Activated naive CD8-positive, alpha-beta T cell treated with anti-CD3 and anti-CD28 coated beads, Interleukin-2, amount 50 U/mL, for 24 hours (primary cell): ENCODE data around the gene SLCO1A2.

Experiments
- ATAC-seq: fragments of 150-1000 bp; cut with Tn5 transposase; one replicate; pipeline ENCODE4 v1.10.0; 2021
- DNase-seq: peaks from one replicate; pipeline ENCODE4 v3.0.0; 2021
- H3K27ac Mint-ChIP-seq: one replicate; pipeline ENCODE4 v1.8.0; 2021; ENCODE audit warnings: mild to moderate bottlenecking, mixed read lengths
- H3K27me3 Mint-ChIP-seq: one replicate; pipeline ENCODE4 v1.8.0; 2021; ENCODE audit warnings: mixed read lengths
- H3K36me3 Mint-ChIP-seq: one replicate; pipeline ENCODE4 v1.8.0; 2021; ENCODE audit warnings: low read depth, mixed read lengths
- H3K4me1 Mint-ChIP-seq: one replicate; pipeline ENCODE4 v1.8.0; 2021; ENCODE audit warnings: mixed read lengths
- H3K4me3 Mint-ChIP-seq: one replicate; pipeline ENCODE4 v1.8.0; 2021; ENCODE audit warnings: mild to moderate bottlenecking, moderate library complexity, mixed read lengths
- H3K9me3 Mint-ChIP-seq: one replicate; pipeline ENCODE4 v1.8.0; 2021; ENCODE audit warnings: mixed read lengths

SLCO1A2 gene

DNA sequence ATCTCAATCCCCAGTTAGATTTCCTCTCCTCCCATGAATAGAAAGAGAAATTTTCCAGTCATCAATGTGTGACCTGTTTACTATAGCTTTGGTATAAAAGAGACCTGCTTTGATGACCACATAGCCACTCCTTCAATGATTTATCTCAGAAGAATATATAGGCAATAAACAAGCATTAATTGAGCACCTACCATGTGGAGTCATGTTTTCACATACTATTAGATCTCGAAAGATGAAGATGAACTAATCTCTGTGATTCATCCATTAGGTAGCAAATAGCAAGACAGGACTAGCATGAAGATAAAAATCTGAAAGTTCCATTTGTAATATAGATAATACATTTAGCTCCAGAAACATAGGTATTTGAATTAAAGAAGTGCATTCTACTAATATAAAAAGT is 40.5 kb downstream of the SLCO1A2 start:
- Mint-ChIP-seq H3K27me3 (peaks cover 4% of the 10 kb centered on the region), H3K4me1 (peaks cover 4% of the 10 kb centered on the region), H3K4me3 (no peak overlapping the region), H3K36me3 (no peaks in the 10 kb centered on the region), H3K27ac (no peak overlapping the region), H3K9me3 (no peaks in the 10 kb centered on the region)
- DNase-seq: no peak
- no peak for ATAC-seq

DNA sequence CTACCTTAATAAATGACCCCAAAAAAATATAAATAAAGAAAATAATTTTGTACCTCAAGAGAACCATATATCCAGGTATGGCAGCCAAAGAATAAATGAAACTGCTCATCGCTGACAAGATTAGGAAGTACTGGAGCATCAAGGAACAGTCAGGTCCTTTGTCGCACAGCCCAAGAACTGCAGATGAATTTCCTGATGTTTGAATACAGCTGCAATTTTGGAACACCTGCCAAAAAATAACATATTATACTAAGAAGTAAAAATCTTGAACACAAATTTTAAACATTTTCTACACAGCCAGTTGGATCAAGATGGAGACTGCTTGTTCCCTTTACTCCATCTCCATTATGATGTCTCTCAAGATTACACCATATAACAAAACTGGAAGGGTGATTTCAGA is 42.6 kb downstream of the SLCO1A2 start:
- DNase-seq: no peak

DNA sequence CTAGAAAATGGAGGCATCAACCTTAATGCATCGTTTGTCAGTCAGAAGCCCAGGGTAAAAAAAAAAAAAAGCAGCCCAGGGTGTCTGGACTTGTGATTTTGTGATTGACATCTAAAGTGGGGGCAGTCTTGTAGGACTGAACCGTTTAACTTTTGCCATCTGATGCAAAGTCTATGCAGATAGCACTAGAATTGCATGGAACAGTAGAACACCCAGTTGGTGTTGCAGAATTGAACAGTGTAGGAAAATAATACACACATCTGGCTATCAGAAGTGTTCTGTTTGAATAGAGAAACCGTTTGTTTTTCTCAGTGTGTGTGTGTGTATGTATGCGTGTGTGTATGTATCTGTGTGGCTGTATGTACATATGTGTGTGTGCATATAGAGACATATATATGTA is 45.0 kb downstream of the SLCO1A2 start:
- Mint-ChIP-seq H3K9me3 (no peaks in the 10 kb centered on the region), H3K36me3 (no peaks in the 10 kb centered on the region), H3K27me3 (peaks cover 2% of the 10 kb centered on the region), H3K4me3 (no peak overlapping the region), H3K4me1 (no peaks in the 10 kb centered on the region), H3K27ac (no peak overlapping the region)
- ATAC-seq: no peak
- no peak for DNase-seq

More for the DNA sequence above, 42.6 kb downstream of the SLCO1A2 start:
- no peak overlapping the region for H3K4me3 Mint-ChIP-seq
- no peak overlapping the region for H3K27ac Mint-ChIP-seq
- H3K27me3 Mint-ChIP-seq: peaks cover 4% of the 10 kb centered on the region
- H3K9me3 Mint-ChIP-seq: no peaks in the 10 kb centered on the region
- peaks cover 4% of the 10 kb centered on the region for H3K4me1 Mint-ChIP-seq
- ATAC-seq: no peak
- no peaks in the 10 kb centered on the region for H3K36me3 Mint-ChIP-seq

DNA sequence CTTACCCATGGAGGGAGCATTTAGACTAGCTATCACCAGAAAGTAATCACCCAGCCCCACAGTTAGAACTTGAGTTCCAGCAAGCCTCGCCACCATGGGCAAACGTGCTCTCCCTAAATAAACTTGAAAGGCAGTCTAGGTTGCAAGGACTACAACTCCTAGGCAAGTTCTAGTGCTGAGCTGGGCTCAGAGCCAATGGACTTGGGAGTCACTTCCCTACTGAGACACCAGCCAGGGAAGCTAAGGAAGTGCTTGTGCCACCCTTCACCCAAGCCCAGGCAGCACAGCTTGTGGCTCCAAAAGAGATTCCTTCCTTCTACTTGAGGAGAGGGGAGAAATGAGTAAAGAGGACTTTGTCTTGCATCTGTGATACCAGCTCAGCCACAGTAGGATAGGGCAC is 57.9 kb downstream of the SLCO1A2 start:
- H3K36me3 Mint-ChIP-seq: no peaks in the 10 kb centered on the region
- DNase-seq: no peak
- no peak overlapping the region for H3K27ac Mint-ChIP-seq
- no peaks in the 10 kb centered on the region for H3K9me3 Mint-ChIP-seq
- ATAC-seq: no peak
- no peaks in the 10 kb centered on the region for H3K4me1 Mint-ChIP-seq
- peaks cover 5% of the 10 kb centered on the region for H3K27me3 Mint-ChIP-seq
- H3K4me3 Mint-ChIP-seq: no peak overlapping the region

DNA sequence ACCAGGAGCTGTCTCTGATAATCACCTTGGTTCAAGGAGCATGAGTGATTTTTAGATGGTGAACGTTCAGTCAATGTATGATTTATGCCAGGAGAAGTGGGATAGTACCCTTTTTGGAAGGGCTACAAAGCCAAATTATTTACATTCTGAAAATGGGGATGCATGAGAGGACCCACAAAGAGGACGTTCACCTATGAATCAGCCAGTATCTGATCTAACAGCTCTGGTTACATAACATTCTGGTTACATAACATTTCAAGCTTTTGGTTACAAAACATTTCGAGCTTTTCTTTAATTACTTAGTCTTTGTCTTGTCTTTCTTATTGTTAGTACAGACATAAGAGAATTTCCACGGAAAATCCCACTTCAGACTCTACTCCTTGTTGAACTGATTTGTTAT is 68.8 kb downstream of the SLCO1A2 start:
- Mint-ChIP-seq H3K36me3 (no peaks in the 10 kb centered on the region), H3K4me1 (no peaks in the 10 kb centered on the region), H3K9me3 (peaks cover 8% of the 10 kb centered on the region), H3K4me3 (no peak overlapping the region), H3K27ac (no peak overlapping the region), H3K27me3 (peaks cover 5% of the 10 kb centered on the region)
- no peak for DNase-seq
- no peak for ATAC-seq

DNA sequence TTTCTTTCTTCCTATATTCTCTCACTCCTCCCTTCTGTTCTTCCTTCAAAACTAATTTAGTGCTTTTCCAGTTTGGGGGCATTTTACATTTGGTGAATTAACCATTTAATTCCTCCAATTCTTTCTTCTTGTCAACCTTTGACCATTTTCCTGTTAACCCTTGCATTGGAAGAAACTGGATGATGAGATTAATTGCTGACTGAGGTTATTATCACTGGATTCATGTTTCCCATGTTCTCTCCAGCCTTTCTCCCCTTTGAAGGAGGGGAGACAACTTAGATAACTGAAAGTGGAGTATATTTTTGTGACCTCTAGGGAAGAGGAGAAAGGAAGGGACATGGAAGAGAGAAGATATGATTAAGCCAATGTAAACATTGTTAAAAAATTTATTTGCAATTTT is 70.5 kb downstream of the SLCO1A2 start:
- H3K4me3 Mint-ChIP-seq: no peak overlapping the region
- H3K36me3 Mint-ChIP-seq: no peaks in the 10 kb centered on the region
- no peaks in the 10 kb centered on the region for H3K4me1 Mint-ChIP-seq
- no peak for ATAC-seq
- peaks cover 17% of the 10 kb centered on the region for H3K9me3 Mint-ChIP-seq
- no peak overlapping the region for H3K27ac Mint-ChIP-seq
- H3K27me3 Mint-ChIP-seq: peaks cover 5% of the 10 kb centered on the region
- DNase-seq: no peak

DNA sequence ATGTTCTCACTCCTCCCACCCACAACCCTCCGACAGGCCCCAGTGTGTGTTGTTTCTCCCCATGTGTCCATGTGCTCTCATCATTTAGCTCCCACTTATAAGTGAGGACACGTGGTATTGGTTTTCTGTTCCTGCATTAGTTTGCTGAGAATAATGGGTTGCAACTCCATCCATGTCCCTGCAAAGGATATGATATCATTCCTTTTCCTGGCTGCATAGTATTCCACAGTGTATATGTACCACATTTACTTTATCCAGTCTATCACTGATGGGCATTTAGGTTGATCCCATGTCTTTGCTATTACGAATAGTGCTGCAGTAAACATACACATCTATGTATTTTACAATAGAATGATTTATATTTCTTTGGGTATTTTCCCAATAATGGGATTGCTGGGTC is 77.5 kb downstream of the SLCO1A2 start:
- no peak overlapping the region for H3K4me3 Mint-ChIP-seq
- no peak overlapping the region for H3K27ac Mint-ChIP-seq
- H3K9me3 Mint-ChIP-seq: peaks cover 13% of the 10 kb centered on the region
- peaks cover 1% of the 10 kb centered on the region for H3K27me3 Mint-ChIP-seq
- DNase-seq (no peak), ATAC-seq (no peak)
- no peaks in the 10 kb centered on the region for H3K4me1 Mint-ChIP-seq
- no peaks in the 10 kb centered on the region for H3K36me3 Mint-ChIP-seq

DNA sequence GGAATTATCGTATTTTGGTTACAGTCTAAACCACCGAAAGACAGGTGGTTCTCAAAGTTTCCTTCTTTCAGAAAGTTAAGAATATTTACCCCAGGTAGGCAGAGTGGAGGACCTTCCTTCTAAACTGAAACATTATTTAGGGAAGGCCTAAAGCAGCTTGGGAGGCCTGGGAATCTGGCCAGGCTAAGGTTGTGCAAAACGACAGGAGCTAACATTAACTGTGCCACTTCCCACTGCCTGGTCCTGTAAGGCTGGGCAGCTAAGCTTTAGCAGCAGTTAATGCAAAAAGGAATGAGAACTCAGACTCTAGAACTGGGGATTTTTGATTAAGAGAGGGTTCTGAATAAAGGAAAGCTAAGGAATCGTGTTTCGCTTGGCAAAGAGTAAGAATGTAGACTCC is 82.6 kb downstream of the SLCO1A2 start:
- Mint-ChIP-seq H3K27ac (no peak overlapping the region), H3K27me3 (peaks cover 1% of the 10 kb centered on the region), H3K4me1 (no peaks in the 10 kb centered on the region), H3K4me3 (no peak overlapping the region), H3K9me3 (no peaks in the 10 kb centered on the region), H3K36me3 (no peaks in the 10 kb centered on the region)
- ATAC-seq: no peak
- no peak for DNase-seq

DNA sequence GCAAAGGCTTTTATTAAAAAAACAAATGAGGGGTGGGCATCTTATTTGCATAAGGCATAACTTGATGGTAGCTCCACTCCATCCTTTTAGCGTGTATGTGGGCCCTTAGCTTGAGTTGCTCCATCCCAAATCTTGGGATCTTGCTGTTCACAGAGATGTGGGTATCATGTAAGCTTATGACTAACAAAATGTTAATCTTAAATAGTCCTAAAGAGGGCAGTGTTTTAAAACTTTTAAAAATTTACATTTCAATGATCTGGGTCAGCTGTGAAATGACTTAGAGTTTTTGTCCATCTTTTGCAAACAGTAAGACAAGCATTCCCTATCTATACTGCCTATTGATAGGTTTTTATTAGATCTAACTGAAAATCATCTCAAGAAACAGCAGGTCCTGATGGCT is 86.0 kb downstream of the SLCO1A2 start:
- ATAC-seq (no peak), DNase-seq (no peak)
- H3K36me3 Mint-ChIP-seq: no peaks in the 10 kb centered on the region
- no peaks in the 10 kb centered on the region for H3K27me3 Mint-ChIP-seq
- no peak overlapping the region for H3K27ac Mint-ChIP-seq
- no peak overlapping the region for H3K4me3 Mint-ChIP-seq
- H3K9me3 Mint-ChIP-seq: no peaks in the 10 kb centered on the region
- H3K4me1 Mint-ChIP-seq: no peaks in the 10 kb centered on the region

DNA sequence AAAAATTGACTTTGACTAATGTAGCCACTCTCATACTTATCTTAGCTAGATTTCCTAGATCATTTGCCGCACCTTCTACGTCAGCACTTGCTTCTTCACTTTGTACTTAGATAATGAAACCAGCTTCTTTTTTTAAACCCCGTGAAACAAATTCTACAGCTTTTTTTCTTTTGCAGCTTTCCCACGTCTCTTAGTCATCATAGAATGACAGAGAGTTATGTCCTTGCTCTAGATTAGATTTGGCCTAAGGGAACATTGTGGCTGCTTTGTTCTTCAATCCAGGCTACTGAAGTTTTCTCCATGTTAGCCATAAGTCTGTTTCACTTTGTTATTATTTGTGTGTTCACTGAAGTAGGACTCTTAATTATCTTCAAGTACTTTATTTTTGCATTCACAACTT is 94.9 kb downstream of the SLCO1A2 start:
- no peak for ATAC-seq
- no peaks in the 10 kb centered on the region for H3K9me3 Mint-ChIP-seq
- no peaks in the 10 kb centered on the region for H3K36me3 Mint-ChIP-seq
- H3K4me1 Mint-ChIP-seq: no peaks in the 10 kb centered on the region
- no peak for DNase-seq
- H3K4me3 Mint-ChIP-seq: no peak overlapping the region
- H3K27ac Mint-ChIP-seq: no peak overlapping the region
- peaks cover 9% of the 10 kb centered on the region for H3K27me3 Mint-ChIP-seq

DNA sequence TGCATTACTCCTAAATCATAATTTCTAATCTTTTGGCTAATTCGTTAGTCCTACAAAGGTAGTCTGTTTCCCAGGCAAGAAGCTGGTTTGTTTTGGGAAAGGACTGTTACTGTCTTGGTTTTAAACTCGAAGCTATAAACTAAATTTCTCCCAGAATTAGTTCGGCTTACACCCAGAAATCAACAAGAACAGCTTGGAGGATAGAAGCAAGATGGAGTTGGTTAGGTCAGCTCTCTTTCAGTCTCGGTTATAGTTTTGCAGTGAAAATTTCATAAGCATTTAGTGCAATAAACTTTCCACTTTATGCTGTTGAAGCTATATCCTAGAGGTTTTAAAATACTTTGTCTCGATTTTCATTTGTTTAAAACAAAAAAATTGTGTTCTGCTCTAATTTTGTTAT is 100.3 kb downstream of the SLCO1A2 start:
- Mint-ChIP-seq H3K4me1 (no peaks in the 10 kb centered on the region), H3K4me3 (no peak overlapping the region), H3K36me3 (no peaks in the 10 kb centered on the region), H3K27ac (no peak overlapping the region), H3K27me3 (peaks cover 4% of the 10 kb centered on the region), H3K9me3 (no peaks in the 10 kb centered on the region)
- DNase-seq (no peak), ATAC-seq (no peak)

DNA sequence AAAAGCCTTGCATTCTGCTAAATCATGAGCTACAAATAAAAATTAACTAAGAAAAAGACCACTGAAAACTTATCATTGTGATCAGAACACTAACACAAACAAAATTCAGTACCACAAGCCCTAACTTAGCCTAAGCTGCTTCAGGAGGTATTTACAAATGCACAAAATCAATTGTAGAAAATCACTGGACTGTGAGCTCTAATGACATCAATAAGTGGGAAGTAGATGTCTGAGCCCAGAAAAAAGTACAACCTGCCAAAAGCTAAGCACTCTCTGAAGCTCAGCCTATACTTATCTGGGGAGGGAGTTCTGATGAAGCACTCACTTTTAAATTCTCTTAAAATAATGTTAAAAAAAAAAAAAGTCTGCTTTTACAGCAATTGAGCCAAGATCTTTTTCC is 110.8 kb downstream of the SLCO1A2 start:
- no peaks in the 10 kb centered on the region for H3K9me3 Mint-ChIP-seq
- H3K36me3 Mint-ChIP-seq: no peaks in the 10 kb centered on the region
- no peaks in the 10 kb centered on the region for H3K4me1 Mint-ChIP-seq
- no peak overlapping the region for H3K4me3 Mint-ChIP-seq
- no peak overlapping the region for H3K27ac Mint-ChIP-seq
- no peak for DNase-seq
- no peak for ATAC-seq
- no peaks in the 10 kb centered on the region for H3K27me3 Mint-ChIP-seq

DNA sequence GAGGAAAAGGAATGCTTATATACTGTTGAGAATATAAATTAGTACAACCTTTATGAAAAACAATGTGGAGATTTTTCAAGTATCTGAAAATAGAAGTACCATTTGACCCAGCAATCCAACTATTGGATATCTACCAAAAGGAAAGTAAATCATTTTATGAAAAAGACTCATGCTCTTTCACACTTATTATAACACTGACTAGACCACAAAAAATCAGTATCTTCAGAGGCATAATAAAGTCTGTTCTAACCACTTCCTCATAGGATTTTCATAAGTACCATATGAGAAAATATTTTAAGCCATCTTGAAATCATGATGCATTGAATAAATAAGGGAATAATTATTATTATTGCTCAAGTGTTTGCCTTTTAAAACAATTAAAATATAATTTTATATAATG is 112.9 kb downstream of the SLCO1A2 start:
- Mint-ChIP-seq H3K36me3 (no peaks in the 10 kb centered on the region), H3K4me3 (no peak overlapping the region), H3K27me3 (no peaks in the 10 kb centered on the region), H3K4me1 (no peaks in the 10 kb centered on the region), H3K27ac (no peak overlapping the region), H3K9me3 (no peaks in the 10 kb centered on the region)
- DNase-seq (no peak), ATAC-seq (no peak)

DNA sequence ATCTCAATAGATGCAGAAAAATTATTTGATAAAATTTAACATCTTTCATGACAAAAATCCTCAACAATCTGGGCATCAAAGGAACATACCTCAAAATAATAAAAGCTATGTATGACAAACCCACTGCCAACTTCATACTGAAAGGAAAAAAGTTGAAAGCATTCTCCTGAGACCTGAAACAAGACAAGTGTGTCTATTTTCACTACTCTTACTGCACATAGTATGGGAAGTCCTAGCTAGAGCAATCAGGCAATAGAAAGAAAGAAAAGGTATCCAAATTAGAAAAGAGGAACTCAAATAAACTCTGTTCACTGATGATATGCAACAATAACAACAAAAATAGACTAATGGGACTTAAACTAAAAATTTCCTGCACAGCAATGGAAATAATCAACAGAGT is 113.6 kb downstream of the SLCO1A2 start:
- Mint-ChIP-seq H3K27ac (no peak overlapping the region), H3K4me3 (no peak overlapping the region), H3K36me3 (no peaks in the 10 kb centered on the region), H3K9me3 (no peaks in the 10 kb centered on the region), H3K27me3 (no peaks in the 10 kb centered on the region), H3K4me1 (no peaks in the 10 kb centered on the region)
- ATAC-seq (no peak), DNase-seq (no peak)

DNA sequence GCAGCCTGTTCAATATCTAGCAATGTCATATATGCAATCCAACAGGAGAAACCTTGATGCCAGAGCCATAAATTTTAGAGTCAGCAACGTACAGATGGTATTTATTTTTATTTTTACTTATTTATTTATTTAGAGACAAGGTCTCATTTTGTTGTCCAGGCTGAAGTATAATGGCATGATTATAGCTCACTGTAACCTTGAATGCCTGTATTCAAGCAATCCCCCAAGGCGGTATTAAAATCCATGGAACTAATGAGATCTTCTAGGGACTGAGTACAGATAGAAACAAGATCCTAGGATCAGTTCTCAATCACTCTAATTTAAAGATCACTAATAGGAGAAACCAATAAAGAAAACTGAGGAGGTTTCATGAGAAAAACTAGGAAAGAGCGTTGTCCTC is 114.5 kb downstream of the SLCO1A2 start:
- no peaks in the 10 kb centered on the region for H3K36me3 Mint-ChIP-seq
- no peak overlapping the region for H3K4me3 Mint-ChIP-seq
- H3K4me1 Mint-ChIP-seq: no peaks in the 10 kb centered on the region
- no peak for DNase-seq
- H3K27me3 Mint-ChIP-seq: no peaks in the 10 kb centered on the region
- ATAC-seq: no peak
- no peak overlapping the region for H3K27ac Mint-ChIP-seq
- H3K9me3 Mint-ChIP-seq: no peaks in the 10 kb centered on the region

DNA sequence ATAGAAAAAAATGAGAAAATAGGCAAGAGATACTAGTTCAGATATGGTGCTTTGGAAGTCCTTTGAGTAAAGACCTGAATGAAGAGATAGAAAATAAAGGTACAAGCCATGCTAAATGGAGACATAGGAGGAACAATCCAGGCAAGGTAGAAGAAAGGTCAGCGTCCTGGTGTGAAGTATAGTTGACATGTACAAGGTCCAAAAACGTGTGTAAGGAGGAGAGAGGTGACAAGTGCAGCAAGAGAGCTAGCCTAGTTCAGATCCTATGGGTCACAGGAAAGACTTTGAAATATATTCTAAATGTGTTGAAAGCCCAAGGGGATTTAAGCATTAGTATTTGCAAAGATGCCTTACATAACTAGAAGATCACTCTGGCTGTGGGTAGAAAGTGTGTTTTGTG is 115.5 kb downstream of the SLCO1A2 start:
- no peaks in the 10 kb centered on the region for H3K27me3 Mint-ChIP-seq
- no peak for ATAC-seq
- DNase-seq: no peak
- H3K27ac Mint-ChIP-seq: no peak overlapping the region
- no peaks in the 10 kb centered on the region for H3K9me3 Mint-ChIP-seq
- no peak overlapping the region for H3K4me3 Mint-ChIP-seq
- H3K4me1 Mint-ChIP-seq: no peaks in the 10 kb centered on the region
- H3K36me3 Mint-ChIP-seq: no peaks in the 10 kb centered on the region
